ENCODE measurements around the gene GMDS.

The GMDS gene

GRCh38 chr6:2053691-2054090 lies 191.7 kb downstream of the GMDS start:
- no peak for DNase-seq (ENCODE audit: low read depth)
- no peak overlapping the region for H3K4me3 ChIP-seq (ENCODE audit: low read depth, low read length)
- TF ChIP-seq, protein P1, sequence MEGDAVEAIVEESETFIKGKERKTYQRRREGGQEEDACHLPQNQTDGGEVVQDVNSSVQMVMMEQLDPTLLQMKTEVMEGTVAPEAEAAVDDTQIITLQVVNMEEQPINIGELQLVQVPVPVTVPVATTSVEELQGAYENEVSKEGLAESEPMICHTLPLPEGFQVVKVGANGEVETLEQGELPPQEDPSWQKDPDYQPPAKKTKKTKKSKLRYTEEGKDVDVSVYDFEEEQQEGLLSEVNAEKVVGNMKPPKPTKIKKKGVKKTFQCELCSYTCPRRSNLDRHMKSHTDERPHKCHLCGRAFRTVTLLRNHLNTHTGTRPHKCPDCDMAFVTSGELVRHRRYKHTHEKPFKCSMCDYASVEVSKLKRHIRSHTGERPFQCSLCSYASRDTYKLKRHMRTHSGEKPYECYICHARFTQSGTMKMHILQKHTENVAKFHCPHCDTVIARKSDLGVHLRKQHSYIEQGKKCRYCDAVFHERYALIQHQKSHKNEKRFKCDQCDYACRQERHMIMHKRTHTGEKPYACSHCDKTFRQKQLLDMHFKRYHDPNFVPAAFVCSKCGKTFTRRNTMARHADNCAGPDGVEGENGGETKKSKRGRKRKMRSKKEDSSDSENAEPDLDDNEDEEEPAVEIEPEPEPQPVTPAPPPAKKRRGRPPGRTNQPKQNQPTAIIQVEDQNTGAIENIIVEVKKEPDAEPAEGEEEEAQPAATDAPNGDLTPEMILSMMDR (IDR thresholded peaks at IDR 0.05; ENCODE audit: insufficient read depth, low read depth, low read length, missing control alignments) = no peak

DNA sequence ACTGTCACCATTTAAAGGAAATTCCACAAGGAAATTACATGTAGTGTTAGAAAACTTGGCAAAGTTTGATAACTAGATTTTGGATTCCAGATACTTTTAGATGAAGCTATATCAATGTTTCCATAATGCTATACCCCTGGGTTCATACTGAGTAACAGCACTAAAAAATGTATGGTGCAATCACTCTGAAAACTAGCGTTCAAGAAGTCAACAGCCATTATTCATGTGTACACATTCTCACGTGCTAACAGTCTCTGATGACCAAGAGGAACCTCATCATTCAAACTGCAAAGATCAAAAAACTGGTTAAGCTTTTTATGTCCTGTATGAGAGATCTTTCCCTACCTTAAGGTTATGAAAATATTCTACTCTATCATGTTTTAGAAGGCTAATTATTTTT lies 197.6 kb downstream of the GMDS start:
- no peak overlapping the region for H3K4me3 ChIP-seq (ENCODE audit: low read depth, low read length)
- DNase-seq (ENCODE audit: low read depth) = no peak
- TF ChIP-seq, protein P1 (IDR thresholded peaks at IDR 0.05; ENCODE audit: insufficient read depth, low read depth, low read length, missing control alignments) = no peak

DNA sequence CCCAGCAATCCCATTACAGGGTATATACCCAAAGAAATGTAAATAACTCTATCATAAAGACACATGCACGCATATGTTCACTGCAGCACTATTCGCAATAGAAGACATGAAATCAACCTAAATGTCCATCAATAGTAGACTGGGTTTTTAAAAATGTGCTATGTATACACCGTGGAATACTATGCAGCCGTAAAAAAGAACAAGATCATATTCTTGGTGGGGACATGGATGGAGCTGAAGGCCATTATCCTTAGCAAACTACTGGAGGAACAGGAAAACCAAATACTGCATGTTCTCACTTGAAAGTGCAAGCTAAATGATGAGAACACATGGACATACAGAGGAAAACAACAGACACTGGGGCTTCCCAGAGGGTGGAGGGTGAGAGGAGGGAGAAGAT lies 201.2 kb downstream of the GMDS start:
- H3K4me3 ChIP-seq (ENCODE audit: low read depth, low read length) = no peak overlapping the region
- TF ChIP-seq, protein P1 (IDR thresholded peaks at IDR 0.05; ENCODE audit: insufficient read depth, low read depth, low read length, missing control alignments) = no peak
- no peak for DNase-seq (ENCODE audit: low read depth)

GRCh38 chr6:2042956-2043648 lies 202.3 kb downstream of the GMDS start:
- no peak for DNase-seq (ENCODE audit: low read depth)
- no peak overlapping the region for H3K4me3 ChIP-seq (ENCODE audit: low read depth, low read length)
- TF ChIP-seq, protein P1 (IDR thresholded peaks at IDR 0.05; ENCODE audit: insufficient read depth, low read depth, low read length, missing control alignments) = no peak

DNA sequence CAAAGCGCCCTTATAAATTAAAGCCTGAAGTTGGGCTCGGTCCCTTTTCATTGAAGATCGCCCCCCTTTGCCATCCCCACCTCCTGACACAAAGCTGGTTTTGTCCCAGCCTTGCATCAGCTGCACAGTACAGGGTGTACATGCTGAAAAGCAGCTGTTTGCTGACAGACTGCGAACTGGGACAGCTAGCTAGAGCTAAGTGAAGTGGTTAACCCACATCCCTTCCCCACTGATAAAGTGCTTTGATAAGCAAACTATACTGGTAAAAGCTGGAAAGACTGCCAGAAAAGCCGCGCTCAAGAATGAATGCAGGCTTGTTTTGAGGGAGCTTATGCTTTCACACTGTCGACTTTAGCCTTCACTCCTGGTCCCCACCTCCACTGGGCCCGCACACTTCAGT lies 207.3 kb downstream of the GMDS start:
- no peak overlapping the region for H3K4me3 ChIP-seq (ENCODE audit: low read depth, low read length)
- no peak for DNase-seq (ENCODE audit: low read depth)
- TF ChIP-seq, protein P1 (IDR thresholded peaks at IDR 0.05; ENCODE audit: insufficient read depth, low read depth, low read length, missing control alignments) = no peak

DNA sequence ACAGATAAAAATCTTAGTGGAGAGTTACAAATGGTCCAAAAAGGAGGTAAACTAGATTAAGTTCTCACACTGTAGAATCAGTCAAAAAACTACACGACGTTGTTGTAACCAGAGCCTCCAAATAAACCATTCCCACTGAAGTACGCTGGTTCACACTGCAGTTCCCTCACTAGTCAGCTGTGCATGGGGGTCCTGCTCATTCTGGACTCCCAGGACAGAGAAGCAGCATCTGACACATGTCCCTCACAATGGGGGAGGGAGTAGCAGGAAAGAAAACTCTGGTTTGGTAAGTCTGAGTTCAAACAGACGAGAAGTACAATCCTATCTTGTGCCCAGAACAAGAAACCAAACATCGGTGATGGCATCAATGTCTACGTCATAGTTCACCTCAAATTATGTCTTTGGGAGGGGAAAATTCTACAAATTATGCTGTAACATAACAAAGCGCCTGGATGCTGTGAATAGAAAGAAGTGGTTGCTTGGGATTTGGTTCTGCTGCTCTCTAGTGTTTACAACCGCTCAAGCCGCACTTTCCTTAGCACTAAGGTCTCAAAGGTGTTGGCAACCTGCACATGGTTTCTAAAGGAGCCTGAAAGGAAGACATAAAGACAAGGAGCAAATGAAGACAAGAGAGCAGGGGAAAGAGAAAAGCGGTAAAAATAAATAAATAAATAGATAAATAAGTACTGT lies 208.0 kb downstream of the GMDS start:
- no peak overlapping the region for H3K4me3 ChIP-seq (ENCODE audit: low read depth, low read length)
- no peak for DNase-seq (ENCODE audit: low read depth)
- TF ChIP-seq, protein P1 (IDR thresholded peaks at IDR 0.05; ENCODE audit: insufficient read depth, low read depth, low read length, missing control alignments) = no peak

GRCh38 chr6:2036710-2037023 lies 208.7 kb downstream of the GMDS start:
- TF ChIP-seq, protein P1 (IDR thresholded peaks at IDR 0.05; ENCODE audit: insufficient read depth, low read depth, low read length, missing control alignments) = no peak
- no peak overlapping the region for H3K4me3 ChIP-seq (ENCODE audit: low read depth, low read length)
- no peak for DNase-seq (ENCODE audit: low read depth)
